K562 (cell line): ENCODE measurements around the gene SUSD3. TPM values are rescaled to one million over a fixed set of nuclear protein-coding genes. Genes with fewer than 3 reads are reported as not detected.
A peak's percentile ranks its signal among the peaks of the same experiment; 100 is the strongest.

Experiments used
- ATAC-seq: fragments of 200-7000 bp; cut with Tn5 transposase; 3 replicates; pipeline ENCODE4 v1.9.1; 2020; ENCODE audit warnings: moderate library complexity
- BruUV-seq: library from RNA; stranded (reverse); fragments of 400-500 nt; replicated peaks from 2 replicates; lab custom pipeline; 2021; lab: Mats Ljungman, UMichigan
- CTCF ChIA-PET: fragments of 300-600 bp; formaldehyde crosslinking; extraction: SDS; loops from one replicate; lab custom pipeline; 2021; ENCODE audit warnings: low intra/inter-chr PET ratio; lab: Yijun Ruan, JAX
- POLR2A ChIA-PET: fragments of 300-600, 350-650 bp; sonication (Branson Sonifier 250); formaldehyde crosslinking; extraction: SDS; loops from one replicate; lab custom pipeline; 2021; ENCODE audit warnings: antibody characterized with exemption, inconsistent platforms; lab: Yijun Ruan, JAX
- DNase-seq, 4 experiments: peaks; one replicate each; pipeline versions ENCODE4 v3.0.0 to v3.0.0-alpha.2; 2011 to 2018; ENCODE audit warnings: low spot score in 3 of 4, mixed read lengths in 3 of 4; ENCODE audit errors: extremely low read depth in 1 of 4
- FAIRE-seq: peaks from 2 replicates; lab custom pipeline; 2011; peaks lifted over from hg19 to GRCh38; lab: Jason Lieb, UNC
- H2AFZ ChIP-seq: 2 replicates; pipeline ENCODE4 v1.6.0; 2011; ENCODE audit warnings: low read depth, low read length, control low read depth, inconsistent platforms
- H3K27ac ChIP-seq: fragments of 200-600 bp; 3 replicates; pipeline ENCODE4 v1.8.0; 2011; ENCODE audit warnings: low read depth, mild to moderate bottlenecking, control low read depth, inconsistent platforms, low read length, moderate library complexity, mixed read lengths; ENCODE audit errors: extremely low read depth
- H3K27me3 ChIP-seq, 2 experiments: fragments of 300-600 bp in 1 of 2; 2 replicates in 1 of 2; 3 replicates in 1 of 2; pipeline versions ENCODE4 v1.6.0 to v1.8.0; 2011; ENCODE audit warnings: inconsistent platforms in 2 of 2, low read length in 2 of 2, mild to moderate bottlenecking in 1 of 2, mixed read lengths in 1 of 2, moderate library complexity in 1 of 2; ENCODE audit not compliant: control insufficient read depth in 2 of 2, insufficient read depth in 2 of 2
- H3K36me3 ChIP-seq: fragments of 300-600 bp; 3 replicates; pipeline ENCODE4 v1.8.0; 2011; ENCODE audit warnings: mild to moderate bottlenecking, low read length, inconsistent platforms; ENCODE audit not compliant: control insufficient read depth, insufficient read depth
- H3K4me1 ChIP-seq, 2 experiments: fragments of 200-600 bp in 1 of 2; replicated peaks in 1 of 2; 2 replicates in 1 of 2; 3 replicates in 1 of 2; pipeline versions ENCODE4 v1.5.1 to v1.8.0; 2011; ENCODE audit warnings: inconsistent platforms in 2 of 2, low read length in 2 of 2, mild to moderate bottlenecking in 1 of 2, mixed read lengths in 1 of 2, moderate library complexity in 1 of 2; ENCODE audit not compliant: control insufficient read depth in 2 of 2, insufficient read depth in 2 of 2
- H3K4me2 ChIP-seq: 2 replicates; pipeline ENCODE4 v1.6.1; 2011; ENCODE audit warnings: low read length, control low read depth, inconsistent platforms, mixed read lengths; ENCODE audit not compliant: insufficient read depth
- H3K4me3 ChIP-seq: fragments of 200-600 bp; sonication (generic), shearing (Covaris generic); 2 replicates; pipeline ENCODE4 v1.5.1; 2016; ENCODE audit warnings: control low read depth, inconsistent platforms
- H3K79me2 ChIP-seq: fragments of 200-600 bp; 3 replicates; pipeline ENCODE4 v1.8.0; 2011; ENCODE audit warnings: low read length, inconsistent platforms; ENCODE audit not compliant: control insufficient read depth, insufficient read depth
- H3K9ac ChIP-seq, 2 experiments: 2 replicates each; pipeline versions ENCODE4 v1.6.0 to v1.6.1; 2011; ENCODE audit warnings: low read depth in 2 of 2, low read length in 2 of 2, control low read depth in 1 of 2, inconsistent platforms in 1 of 2, mild to moderate bottlenecking in 1 of 2, mixed read lengths in 1 of 2; ENCODE audit not compliant: insufficient read depth in 1 of 2
- H3K9me1 ChIP-seq: one replicate; pipeline ENCODE4 v1.6.0; 2011; ENCODE audit warnings: inconsistent platforms, mild to moderate bottlenecking, low read length, moderate library complexity; ENCODE audit not compliant: control insufficient read depth, insufficient read depth
- H3K9me3 ChIP-seq: replicated peaks from 2 replicates; pipeline ENCODE4 v1.5.1; 2011; ENCODE audit warnings: low read depth, low read length, inconsistent platforms; ENCODE audit not compliant: control insufficient read depth, insufficient read depth
- H4K20me1 ChIP-seq: replicated peaks from 2 replicates; pipeline ENCODE4 v1.6.1; 2011; ENCODE audit warnings: low read length, inconsistent platforms, mixed read lengths; ENCODE audit not compliant: control insufficient read depth, insufficient read depth
- HDAC3 ChIP-seq: fragments of 450-650 bp; IDR thresholded peaks from 2 replicates; pipeline ENCODE4 v1.6.1; 2018; ENCODE audit warnings: borderline replicate concordance, mild to moderate bottlenecking, moderate library complexity; ENCODE audit not compliant: partially characterized antibody
- IRF2 ChIP-seq: sonication (generic); formaldehyde crosslinking; IDR thresholded peaks from 2 replicates; pipeline ENCODE4 v1.8.1; 2022; ENCODE audit warnings: mild to moderate bottlenecking, missing genetic modification reagents
- MBD1 ChIP-seq: fragments of 250-450 bp; sonication (Bioruptor Pico); IDR thresholded peaks from 2 replicates; pipeline ENCODE4 v1.8.0; 2022; ENCODE audit warnings: inconsistent platforms
- PHF8 ChIP-seq: fragments of 200-600 bp; sonication (generic); IDR thresholded peaks from 2 replicates; pipeline ENCODE4 v1.6.1; 2012; ENCODE audit warnings: mixed run types, mild to moderate bottlenecking, inconsistent platforms, low read length, moderate library complexity, borderline replicate concordance
- POLR2G ChIP-seq: fragments of 200-400 bp; formaldehyde crosslinking; IDR thresholded peaks from 2 replicates; pipeline ENCODE4 v1.6.1; 2017; ENCODE audit warnings: low read depth, mild to moderate bottlenecking, antibody characterized with exemption, low read length, moderate library complexity
- WGBS: fragments of 100-300 bp; shearing (Covaris generic); methylation state at CpG from one replicate; pipeline ENCODE4 v1.1.6; 2016; ENCODE audit warnings: low coverage, mixed read lengths; ENCODE audit not compliant: insufficient coverage; ENCODE audit errors: missing lambda C conversion rate; 5-methylcytosine and 5-hydroxymethylcytosine counted together
- in situ Hi-C: fragments of 300-500 bp; cut with MboI; formaldehyde crosslinking; loops from 4 replicates; pipeline ENCODE4 v1.15.0; 2018; ENCODE audit warnings: inconsistent platforms, mixed read lengths
- intact Hi-C: fragments of 100-400 bp; cut with micrococcal nuclease; formaldehyde crosslinking; loops from 2 replicates; pipeline ENCODE4 v1.14.2; 2022
- polyA plus RNA-seq, 8 experiments: library from polyadenylated mRNA; depleted of rRNA in 4 of 8; stranded (reverse) in 5 of 8; unstranded in 3 of 8; fragments of >200 nt; fragmentation: Nextera tagmentation in 2 of 8; fragmentation: Illumina TruSeq in 1 of 8; extraction: Ambion mirVana in 2 of 8; extraction: Trizol in 1 of 8; gene quantifications; 2 replicates each; pipeline versions ENCODE4 v1.2.1 to v1.2.3, GENCODE V29; 2011 to 2014; ENCODE audit warnings: inconsistent platforms in 1 of 8, missing spikeins in 1 of 8
- total RNA-seq, 7 experiments: library from RNA; depleted of rRNA in 6 of 7; stranded (reverse); fragments of >200 nt in 6 of 7; fragmentation: Illumina TruSeq in 2 of 7; extraction: Trizol in 2 of 7; gene quantifications; 2 replicates each; pipeline versions ENCODE4 v1.2.1 to v1.2.3, GENCODE V29; 2011 to 2021; ENCODE audit warnings: low replicate concordance in 1 of 7

Gene SUSD3
- total and polyA plus RNA-seq, 9 of the 15 experiments (the other 6 are each of a cell fraction or from before 2014, with no cell fraction given), result 1.3 to 21.7 (median 11.4) TPM

GRCh38 chr9:93121316-93122241 is 63.1 kb downstream of the SUSD3 start (continued):
- TF ChIP-seq MBD1 (CRISPR knock-in tag) (no peak), HDAC3 (no peak), PHF8 (no peak)

GRCh38 chr9:93122721-93123221 is 64.3 kb downstream of the SUSD3 start:
- no peaks in the 10 kb centered on the region for H3K9me1 ChIP-seq
- no peak overlapping the region for H3K27ac ChIP-seq
- POLR2A ChIA-PET, result interaction anchor here (0.8 to 1.8 kb wide), 3 partner anchors 10 to 15 kb away, joined by 3 to 5 read pairs (median 3); partner anchors contain the start of gene NINJ1
- 74% methylated on average over 11 of the region's 14 CpGs for WGBS
- in situ Hi-C loops (no loop called here), intact Hi-C loops (no loop called here)
- no peak for TF ChIP-seq IRF2 (CRISPR knock-in tag)
- TF ChIP-seq POLR2G, result 0 out of 2 replicates have a peak, but pooled peaks have one; percentile 17
- DNase-seq (no peak), ATAC-seq (no peak), FAIRE-seq (no peak)
- no peak overlapping the region for H2AFZ ChIP-seq
- H3K79me2 ChIP-seq, result no peaks in the 10 kb centered on the region
- no peaks in the 10 kb centered on the region for H3K36me3 ChIP-seq
- no TSS peak for BruUV-seq
- no peaks in the 10 kb centered on the region for H4K20me1 ChIP-seq
- H3K4me1 ChIP-seq, result peaks cover 16 to 49% of the 10 kb centered on the region in 2 experiments
- H3K4me3 ChIP-seq, result no peak overlapping the region
- no peaks in the 10 kb centered on the region for H3K9me3 ChIP-seq
- no peak overlapping the region for H3K4me2 ChIP-seq
- no peak overlapping the region for H3K9ac ChIP-seq
- no peaks in the 10 kb centered on the region for H3K27me3 ChIP-seq
- CTCF ChIA-PET, result interaction anchor here (0.5 kb wide), 1 partner anchor 14 kb away, joined by 3 read pairs; no protein-coding TSS in a partner anchor
